Left renal cortex interstitium (tissue), 4 donors: ENCODE measurements around the gene CASP10. TPM values are rescaled to one million over a fixed set of nuclear protein-coding genes. Genes with fewer than 3 reads are reported as not detected.
"Not testable (repeated sequence)": the region's sequence is repeated elsewhere in the genome, so short reads cannot be mapped to it uniquely, and the experiment has no call there.

ENCODE experiments used
- DNase-seq, 4 donors: peaks; one replicate each; pipeline ENCODE4 v3.0.0-alpha.2; 2013; ENCODE audit warnings: low read depth in 4 of 4, low spot score in 2 of 4, missing footprints in 1 of 4
- polyA plus RNA-seq, 4 donors: library from polyadenylated mRNA; unstranded; fragments of 120-200 nt; gene quantifications; one replicate each; pipeline ENCODE4 v1.2.1, GENCODE V29; 2013; ENCODE audit not compliant: insufficient read length in 4 of 4

The CASP10 gene
- 10 to 100 TPM in 1 of 4 donors, 1 to 10 TPM in 3; 6.9 to 11.7 (median 8.8) TPM for polyA plus RNA-seq

GRCh38 chr2:201182650-201183364 is at the start of gene CASP10:
CASP10 (plus strand) TSS chr2:201183141; CDS start chr2:201185778, 2,637 bp downstream.
- DNase-seq: peak in 1 of 4 donors; percentile 48

- no peak for DNase-seq
Observed at GRCh38 chr2:201135386-201135785, 47.6 kb upstream of the CASP10 start.

GRCh38 chr2:201136889-201137321 is 46.0 kb upstream of the CASP10 start:
- no peak for DNase-seq

GRCh38 chr2:201137505-201138400 is 45.2 kb upstream of the CASP10 start:
- no peak for DNase-seq

- no peak for DNase-seq
Observed at GRCh38 chr2:201138401-201138970, 44.5 kb upstream of the CASP10 start.

- DNase-seq: not testable (repeated sequence)
Observed at GRCh38 chr2:201138986-201139781, 43.8 kb upstream of the CASP10 start.

GRCh38 chr2:201139836-201140604 is 42.9 kb upstream of the CASP10 start:
- DNase-seq: no peak

- DNase-seq: no peak
Observed at GRCh38 chr2:201144101-201145051, 38.6 kb upstream of the CASP10 start.

GRCh38 chr2:201148434-201148990 is 34.4 kb upstream of the CASP10 start:
- DNase-seq: no peak

- DNase-seq: no peak
Observed at GRCh38 chr2:201149064-201149820, 33.7 kb upstream of the CASP10 start.

GRCh38 chr2:201149821-201150165 is 33.1 kb upstream of the CASP10 start:
- DNase-seq: not testable (repeated sequence)

GRCh38 chr2:201150454-201151020 is 32.4 kb upstream of the CASP10 start:
- DNase-seq: no peak

GRCh38 chr2:201151127-201151981 is 31.6 kb upstream of the CASP10 start:
- no peak for DNase-seq

- DNase-seq: no peak
Observed at GRCh38 chr2:201152517-201152916, 30.4 kb upstream of the CASP10 start.

GRCh38 chr2:201152999-201153815 is 29.7 kb upstream of the CASP10 start:
- no peak for DNase-seq
